Measurements from ENCODE around the gene SOSTDC1.
A peak's percentile ranks its signal among the peaks of the same experiment; 100 is the strongest.

The SOSTDC1 gene

GRCh38 chr7:16438988-16439387 is 26.6 kb downstream of the SOSTDC1 start:
- TF ChIP-seq CTCF (IDR thresholded peaks at IDR 0.05; ENCODE audit: low read depth, low read length) (no peak), MAX (IDR thresholded peaks at IDR 0.05; ENCODE audit: low read depth, low read length) (no peak), MYC (IDR thresholded peaks at IDR 0.05; ENCODE audit: low read depth, low read length) (no peak), POLR2A (IDR thresholded peaks at IDR 0.05; ENCODE audit: extremely low read depth, insufficient read length) (no peak)
- DNase-seq (ENCODE audit: low read depth) = no peak
- no peak overlapping the region for H3K4me3 ChIP-seq (ENCODE audit: low read depth, low read length)

GRCh38 chr7:16436306-16436705 is 29.2 kb downstream of the SOSTDC1 start:
- no peak overlapping the region for H3K4me3 ChIP-seq (ENCODE audit: low read depth, low read length)
- no peak for TF ChIP-seq MYC (IDR thresholded peaks at IDR 0.05; ENCODE audit: low read depth, low read length)
- TF ChIP-seq CTCF (IDR thresholded peaks at IDR 0.05; ENCODE audit: low read depth, low read length) = no peak
- no peak for TF ChIP-seq MAX (IDR thresholded peaks at IDR 0.05; ENCODE audit: low read depth, low read length)
- no peak for TF ChIP-seq POLR2A (IDR thresholded peaks at IDR 0.05; ENCODE audit: extremely low read depth, insufficient read length)
- no peak for DNase-seq (ENCODE audit: low read depth)

DNA sequence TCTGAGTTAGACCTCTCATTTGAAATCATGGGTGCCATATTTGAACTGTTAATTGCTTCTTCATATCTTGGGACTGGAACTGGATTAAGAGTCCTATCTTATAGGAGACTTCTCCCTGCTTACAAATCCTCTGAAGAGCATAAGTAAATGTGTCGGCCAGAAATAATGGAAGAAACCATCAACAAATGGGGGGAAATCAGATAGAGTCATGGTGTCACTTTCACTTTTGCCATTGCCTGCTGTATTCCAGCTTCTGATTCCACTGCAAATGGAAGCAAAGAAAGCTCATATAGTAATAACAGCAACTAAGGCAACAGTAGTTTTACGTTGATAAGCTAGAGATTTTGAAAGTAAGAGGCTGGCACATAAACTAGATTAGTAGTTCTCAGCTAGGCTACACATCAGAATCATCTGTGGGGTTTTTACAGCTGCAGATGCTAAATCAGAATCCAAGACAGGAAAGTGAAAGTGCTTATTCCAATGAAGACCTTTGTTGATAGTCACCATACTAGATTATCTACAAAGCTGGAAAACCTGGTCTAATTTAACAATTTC is 31.9 kb downstream of the SOSTDC1 start:
- no peak overlapping the region for H3K4me3 ChIP-seq (ENCODE audit: low read depth, low read length)
- DNase-seq (ENCODE audit: low read depth) = no peak
- TF ChIP-seq MYC (IDR thresholded peaks at IDR 0.05; ENCODE audit: low read depth, low read length) = no peak
- TF ChIP-seq MAX (IDR thresholded peaks at IDR 0.05; ENCODE audit: low read depth, low read length) = no peak
- no peak for TF ChIP-seq CTCF (IDR thresholded peaks at IDR 0.05; ENCODE audit: low read depth, low read length)
- no peak for TF ChIP-seq POLR2A (IDR thresholded peaks at IDR 0.05; ENCODE audit: extremely low read depth, insufficient read length)

- TF ChIP-seq POLR2A (IDR thresholded peaks at IDR 0.05; ENCODE audit: extremely low read depth, insufficient read length) = no peak
- no peak for TF ChIP-seq MYC (IDR thresholded peaks at IDR 0.05; ENCODE audit: low read depth, low read length)
- no peak for TF ChIP-seq CTCF (IDR thresholded peaks at IDR 0.05; ENCODE audit: low read depth, low read length)
- TF ChIP-seq MAX (IDR thresholded peaks at IDR 0.05; ENCODE audit: low read depth, low read length) = no peak
- no peak for DNase-seq (ENCODE audit: low read depth)
- H3K4me3 ChIP-seq (ENCODE audit: low read depth, low read length) = no peak overlapping the region
These were observed 33.2 kb downstream of the SOSTDC1 start for GRCh38 chr7:16432425-16432731.

- TF ChIP-seq MYC (IDR thresholded peaks at IDR 0.05; ENCODE audit: low read depth, low read length) (no peak), CTCF (IDR thresholded peaks at IDR 0.05; ENCODE audit: low read depth, low read length) (peak; percentile 49)
- peak; percentile 53 for DNase-seq (ENCODE audit: low read depth)
- H3K4me3 ChIP-seq (ENCODE audit: low read depth, low read length) = no peak overlapping the region
These were observed 33.7 kb downstream of the SOSTDC1 start for GRCh38 chr7:16431646-16432424.

All from NB4 (cell line).